Thymus (tissue), 11 donors: ENCODE results near the gene LRRC4C. TPM values are rescaled to one million over a fixed set of nuclear protein-coding genes. Genes with fewer than 3 reads are reported as not detected.

Source experiments
- DNase-seq, 9 donors: peaks; one replicate each; pipeline ENCODE4 v3.0.0-alpha.2; 2013; ENCODE audit warnings: low spot score in 9 of 9, low read depth in 6 of 9, missing footprints in 1 of 9
- H3K27ac ChIP-seq, 2 donors: one replicate each; pipeline ENCODE4 v1.5.1; 2013; ENCODE audit warnings: control low read depth in 1 of 2, low read depth in 1 of 2, low read length in 1 of 2, mild to moderate bottlenecking in 1 of 2, moderate library complexity in 1 of 2
- H3K27me3 ChIP-seq, 2 donors: one replicate each; pipeline ENCODE4 v1.5.1; 2013; ENCODE audit warnings: low read length in 1 of 2; ENCODE audit not compliant: control insufficient read depth in 2 of 2, insufficient read depth in 1 of 2
- H3K36me3 ChIP-seq, 2 donors: one replicate each; pipeline ENCODE4 v1.5.1; 2013; ENCODE audit warnings: low read length in 1 of 2, mild to moderate bottlenecking in 1 of 2, moderate library complexity in 1 of 2; ENCODE audit not compliant: control insufficient read depth in 2 of 2, insufficient read depth in 2 of 2
- H3K4me1 ChIP-seq, 2 donors: one replicate each; pipeline ENCODE4 v1.5.1; 2013; ENCODE audit warnings: low read length in 2 of 2; ENCODE audit not compliant: control insufficient read depth in 2 of 2, insufficient read depth in 2 of 2
- H3K4me3 ChIP-seq, 2 donors: one replicate each; pipeline ENCODE4 v1.5.1; 2013; ENCODE audit warnings: low read length in 2 of 2, control low read depth in 1 of 2, mild to moderate bottlenecking in 1 of 2
- H3K9me3 ChIP-seq, 2 donors: one replicate each; pipeline ENCODE4 v1.5.1; 2013; ENCODE audit warnings: low read length in 1 of 2, mild to moderate bottlenecking in 1 of 2; ENCODE audit not compliant: control insufficient read depth in 2 of 2, insufficient read depth in 1 of 2
- WGBS: extraction: QIAGEN DNeasy Blood & Tissue Kit; methylation state at CpG from one replicate; pipeline ENCODE4 v1.1.7; 2013; 5-methylcytosine and 5-hydroxymethylcytosine counted together
- polyA plus RNA-seq: library from polyadenylated mRNA; stranded (reverse); fragments of 200-250 nt; gene quantifications from one replicate; pipeline ENCODE4 v1.2.3, GENCODE V29; 2013
- total RNA-seq: library from RNA; stranded (reverse); fragments of 120-200 nt; gene quantifications from one replicate; pipeline ENCODE4 v1.2.4, GENCODE V29; 2013
- donor health status: healthy.

Gene LRRC4C
- total and polyA plus RNA-seq, 2 donors = 0.30 to 1.6 TPM

DNA sequence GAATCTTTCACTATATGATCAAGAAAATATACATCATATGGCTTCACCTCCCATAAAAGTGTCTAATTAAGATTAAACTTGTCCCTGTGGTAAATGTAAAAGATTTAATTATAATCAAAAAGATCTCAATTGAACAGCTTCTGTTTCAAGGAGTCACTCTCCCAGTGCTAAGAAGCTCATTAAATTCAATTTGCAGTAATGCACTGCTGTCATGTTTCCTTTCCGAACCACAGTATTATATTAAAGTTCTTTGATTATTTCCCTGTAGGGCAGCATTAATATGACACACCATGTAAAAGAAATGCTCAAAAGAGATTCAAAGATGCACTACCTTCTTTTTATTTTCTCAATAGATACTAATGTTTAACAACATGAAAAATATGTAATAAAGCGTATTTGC is 758.4 kb downstream of the LRRC4C start:
- Histone ChIP-seq H3K27me3 (no peaks in the 10 kb centered on the region), H3K4me1 (no peaks in the 10 kb centered on the region), H3K9me3 (no peaks in the 10 kb centered on the region), H3K4me3 (no peak overlapping the region), H3K36me3 (no peaks in the 10 kb centered on the region), H3K27ac (no peak overlapping the region)
- 58% methylated on average over 2 of the region's 2 CpGs for WGBS
- no peak for DNase-seq

DNA sequence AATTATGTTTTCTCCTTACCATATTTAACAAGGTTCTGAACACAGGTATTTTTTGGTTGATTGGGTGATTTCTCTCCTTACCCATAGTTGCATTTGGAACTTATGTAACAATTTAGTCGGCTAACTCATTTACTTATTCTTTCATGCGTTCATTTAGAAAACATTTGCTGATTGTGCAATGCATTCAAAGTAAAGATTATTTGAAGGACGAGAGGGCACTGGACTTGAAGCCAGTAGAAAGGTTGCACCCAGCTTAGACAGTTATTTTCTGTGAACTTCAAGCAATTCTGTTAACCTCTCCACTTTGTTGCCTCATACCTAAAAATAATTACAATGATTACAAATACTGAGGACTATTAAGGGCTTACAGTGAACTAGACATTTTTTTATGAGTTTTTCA is 769.6 kb downstream of the LRRC4C start:
- WGBS = 94% methylated on average over 3 of the region's 3 CpGs
- no peaks in the 10 kb centered on the region for H3K27me3 ChIP-seq

DNA sequence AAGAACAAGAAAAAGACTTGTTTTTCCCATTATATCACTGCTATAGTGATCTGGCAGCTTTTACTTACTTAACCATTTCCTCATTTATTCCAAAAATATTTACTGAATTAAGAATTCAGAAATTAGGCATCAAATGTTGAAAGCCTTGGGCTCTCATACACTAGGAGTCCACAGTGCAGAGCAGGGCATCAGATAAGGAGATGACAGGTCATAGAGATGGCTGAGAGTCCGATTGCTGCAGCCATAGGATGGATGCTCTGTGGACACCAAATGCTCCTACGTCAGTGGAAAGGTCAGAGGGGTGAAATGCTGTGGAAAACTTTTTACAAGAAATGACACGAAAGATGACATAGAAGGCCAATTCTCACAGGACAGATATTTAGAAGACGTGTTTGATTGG is 771.1 kb downstream of the LRRC4C start:
- DNase-seq = no peak
- no peaks in the 10 kb centered on the region for H3K27me3 ChIP-seq
- WGBS = 67% methylated on average over 4 of the region's 4 CpGs
- no peaks in the 10 kb centered on the region for H3K36me3 ChIP-seq
- H3K4me1 ChIP-seq = no peaks in the 10 kb centered on the region
- no peaks in the 10 kb centered on the region for H3K9me3 ChIP-seq
- H3K4me3 ChIP-seq = no peak overlapping the region
- H3K27ac ChIP-seq = no peak overlapping the region

More for the DNA sequence above, 769.6 kb downstream of the LRRC4C start:
- no peak for DNase-seq
- H3K4me1 ChIP-seq = no peaks in the 10 kb centered on the region
- H3K9me3 ChIP-seq = no peaks in the 10 kb centered on the region
- H3K4me3 ChIP-seq = no peak overlapping the region
- H3K27ac ChIP-seq = no peak overlapping the region
- no peaks in the 10 kb centered on the region for H3K36me3 ChIP-seq

DNA sequence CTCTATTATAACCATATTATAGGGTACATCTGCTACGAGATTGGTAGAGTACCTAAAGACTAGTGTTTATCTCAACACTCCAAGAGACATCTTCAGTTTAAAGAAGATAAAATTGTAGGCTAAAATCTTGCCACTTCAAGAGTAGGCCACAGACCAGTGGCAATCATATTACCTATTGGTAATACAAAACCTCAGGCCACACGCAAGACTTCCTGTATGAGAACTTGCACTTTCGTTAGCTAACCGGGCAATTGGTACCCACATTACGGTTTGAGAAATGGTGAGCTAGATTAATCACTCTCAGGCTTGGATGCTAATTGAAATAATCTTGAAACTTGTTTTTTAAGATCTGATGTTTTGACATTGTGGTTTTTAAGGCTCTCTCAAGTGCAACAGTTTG is 772.7 kb downstream of the LRRC4C start:
- Histone ChIP-seq H3K27me3 (no peaks in the 10 kb centered on the region), H3K36me3 (no peaks in the 10 kb centered on the region), H3K27ac (no peak overlapping the region), H3K4me1 (no peaks in the 10 kb centered on the region), H3K4me3 (no peak overlapping the region), H3K9me3 (no peaks in the 10 kb centered on the region)
- no peak for DNase-seq
- 79% methylated on average over 5 of the region's 5 CpGs for WGBS

DNA sequence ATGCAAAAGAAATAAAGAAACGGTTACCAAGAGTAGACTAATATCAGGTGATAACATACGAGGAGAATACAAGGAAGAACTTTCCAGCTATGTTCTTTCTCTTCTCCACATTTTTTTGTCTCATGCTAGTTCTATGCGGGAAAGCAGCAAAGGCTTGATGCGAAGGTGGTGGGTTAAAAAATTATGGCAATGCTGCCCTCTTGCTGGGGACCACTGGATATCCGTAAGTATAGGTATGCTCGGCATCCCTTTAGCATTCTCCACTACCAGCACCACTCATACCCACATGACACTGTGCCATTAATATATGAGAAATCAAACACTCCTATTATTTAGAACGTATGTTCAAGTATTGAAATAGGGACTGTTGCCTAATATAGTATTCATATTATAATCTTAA is 776.4 kb downstream of the LRRC4C start:
- Histone ChIP-seq H3K4me1 (no peaks in the 10 kb centered on the region), H3K9me3 (no peaks in the 10 kb centered on the region), H3K27ac (no peak overlapping the region), H3K4me3 (no peak overlapping the region), H3K27me3 (no peaks in the 10 kb centered on the region), H3K36me3 (no peaks in the 10 kb centered on the region)
- 94% methylated on average over 7 of the region's 7 CpGs for WGBS
- no peak for DNase-seq

DNA sequence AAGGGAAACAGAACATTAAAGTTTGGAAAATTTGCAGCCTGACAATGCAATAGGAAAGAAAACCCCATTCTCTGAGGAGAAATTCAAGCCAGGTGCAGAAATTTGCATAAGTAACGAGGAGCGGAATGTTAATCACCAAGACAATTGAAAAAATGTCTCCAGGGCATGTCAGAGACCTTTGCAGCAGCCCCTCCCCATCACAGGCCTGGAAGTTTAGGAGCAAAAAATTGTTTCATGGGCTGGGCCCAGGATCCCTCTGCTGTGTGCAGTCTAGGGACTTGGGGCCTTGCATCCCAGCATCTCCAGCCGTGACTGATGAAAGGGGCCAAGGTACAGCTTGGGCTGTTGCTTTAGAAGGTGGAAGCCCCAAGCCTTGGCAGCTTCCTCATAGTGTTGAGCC is 780.2 kb downstream of the LRRC4C start:
- no peak overlapping the region for H3K4me3 ChIP-seq
- H3K4me1 ChIP-seq = no peaks in the 10 kb centered on the region
- no peaks in the 10 kb centered on the region for H3K36me3 ChIP-seq
- H3K9me3 ChIP-seq = no peaks in the 10 kb centered on the region
- 82% methylated on average over 3 of the region's 3 CpGs for WGBS
- no peaks in the 10 kb centered on the region for H3K27me3 ChIP-seq
- H3K27ac ChIP-seq = no peak overlapping the region
- no peak for DNase-seq

DNA sequence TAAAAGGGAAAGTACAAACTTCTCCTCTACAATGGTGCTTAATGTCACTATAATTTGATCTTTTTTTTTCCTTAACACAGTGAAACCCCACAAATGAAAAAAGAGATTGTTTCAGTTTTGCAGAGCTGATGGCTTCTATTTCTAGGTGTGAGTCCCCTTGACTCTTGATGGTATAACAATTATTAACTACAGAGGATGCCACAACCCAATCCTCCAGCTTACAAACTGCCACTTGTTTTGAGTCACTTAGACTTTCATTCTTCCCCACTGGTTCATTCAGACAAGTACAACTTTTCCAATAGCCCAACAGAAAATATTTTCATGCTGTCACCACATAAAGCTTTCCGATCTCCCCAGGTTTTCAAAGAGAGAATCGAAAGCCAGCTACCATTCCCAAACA is 812.2 kb downstream of the LRRC4C start:
- H3K9me3 ChIP-seq = no peaks in the 10 kb centered on the region
- H3K27ac ChIP-seq = no peak overlapping the region
- WGBS = 98% methylated on average over 2 of the region's 2 CpGs
- no peaks in the 10 kb centered on the region for H3K4me1 ChIP-seq
- H3K27me3 ChIP-seq = no peaks in the 10 kb centered on the region
- H3K4me3 ChIP-seq = no peak overlapping the region
- H3K36me3 ChIP-seq = no peaks in the 10 kb centered on the region
- no peak for DNase-seq

DNA sequence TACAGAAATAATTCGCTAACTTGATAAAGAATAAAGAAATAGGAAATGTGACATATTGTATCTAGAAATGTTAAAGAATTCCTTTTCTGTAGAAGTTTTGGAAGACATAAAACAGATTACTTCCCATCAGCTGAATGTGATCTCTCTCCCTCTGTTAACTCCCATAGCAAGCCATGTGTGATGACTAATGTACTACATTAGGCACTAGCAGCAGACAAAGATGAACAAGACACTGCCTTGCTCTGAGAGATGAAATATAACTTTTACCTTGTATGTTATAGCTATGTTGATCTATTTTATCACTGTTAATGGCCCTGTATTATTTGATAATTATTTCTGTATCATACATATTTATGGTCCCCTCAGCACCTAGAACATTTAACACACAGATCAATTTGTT is 817.2 kb downstream of the LRRC4C start:
- H3K4me3 ChIP-seq = no peak overlapping the region
- H3K36me3 ChIP-seq = no peaks in the 10 kb centered on the region
- H3K4me1 ChIP-seq = no peaks in the 10 kb centered on the region
- WGBS = 82% methylated on average over 1 of the region's 1 CpG
- no peaks in the 10 kb centered on the region for H3K9me3 ChIP-seq
- H3K27ac ChIP-seq = no peak overlapping the region
- H3K27me3 ChIP-seq = no peaks in the 10 kb centered on the region
- DNase-seq = no peak

DNA sequence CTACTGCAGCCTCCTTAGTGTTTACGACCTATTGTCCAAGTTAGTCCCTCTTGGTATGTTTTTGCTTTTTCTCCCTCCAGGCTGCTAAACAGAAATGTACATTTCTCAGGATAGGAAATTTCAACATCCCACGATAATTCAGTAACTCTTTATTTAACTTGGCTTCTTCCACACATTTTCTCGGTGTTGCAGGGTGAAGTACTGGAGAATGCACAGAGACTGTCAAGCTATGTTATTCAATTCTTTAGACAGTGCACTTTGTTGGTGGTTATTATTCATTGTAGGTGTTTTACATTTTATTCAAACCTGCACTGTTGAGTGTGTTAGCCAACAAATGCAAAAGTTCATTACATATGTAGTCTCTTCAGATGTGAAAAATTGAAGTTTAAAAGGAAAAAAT is 839.8 kb downstream of the LRRC4C start:
- Histone ChIP-seq H3K27ac (no peak overlapping the region), H3K4me1 (no peaks in the 10 kb centered on the region), H3K36me3 (no peaks in the 10 kb centered on the region), H3K4me3 (no peak overlapping the region), H3K9me3 (no peaks in the 10 kb centered on the region), H3K27me3 (no peaks in the 10 kb centered on the region)
- DNase-seq = no peak
- 90% methylated on average over 3 of the region's 3 CpGs for WGBS

DNA sequence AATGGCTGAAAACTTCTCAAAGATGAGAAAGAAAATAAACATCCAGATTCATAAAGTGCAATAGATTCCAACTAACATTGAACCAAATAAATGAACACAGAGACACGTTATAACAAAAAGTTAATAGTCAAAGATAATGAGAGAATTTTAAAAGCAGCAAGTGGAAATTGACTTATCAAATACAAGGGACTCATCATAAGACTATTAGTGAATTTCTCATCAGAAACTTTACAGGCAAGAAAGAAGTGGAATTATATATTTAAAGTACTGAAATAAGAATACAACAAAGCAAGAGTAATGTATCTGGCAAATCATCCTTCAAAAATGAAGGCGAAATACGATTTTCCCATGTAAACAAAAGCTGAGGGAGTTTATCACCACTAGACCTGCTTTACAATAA is 852.7 kb downstream of the LRRC4C start:
- DNase-seq = no peak
- WGBS = 96% methylated on average over 3 of the region's 3 CpGs
- H3K9me3 ChIP-seq = peaks cover 3 to 6% of the 10 kb centered on the region in 2 donors
- H3K4me3 ChIP-seq = no peak overlapping the region
- no peak overlapping the region for H3K27ac ChIP-seq
- H3K4me1 ChIP-seq = no peaks in the 10 kb centered on the region
- no peaks in the 10 kb centered on the region for H3K27me3 ChIP-seq
- no peaks in the 10 kb centered on the region for H3K36me3 ChIP-seq
